PC-3 (cell line): Measurements from ENCODE around the gene EPB41L4A.

Source experiments
- CTCF ChIP-seq: fragments of 300-600 bp; sonication (generic); conservative IDR thresholded peaks from 2 replicates; pipeline ENCODE4 v1.5.1; 2017; ENCODE audit warnings: antibody characterized with exemption, low read depth, mild to moderate bottlenecking, low read length
- EZH2 ChIP-seq: fragments of 300-600 bp; sonication (generic); IDR thresholded peaks from one replicate; pipeline ENCODE4 v1.6.1; 2017; ENCODE audit warnings: antibody characterized with exemption, mild to moderate bottlenecking, low read length; ENCODE audit not compliant: unreplicated experiment

- TF ChIP-seq EZH2 (no peak), CTCF (no peak)
Observed at GRCh38 chr5:112232667-112233066, 186.4 kb downstream of the EPB41L4A start.
